K562 (cell line): ENCODE results near the gene MYOM1.

Source experiments
- CHD2 ChIP-seq: IDR thresholded peaks from 2 replicates; pipeline ENCODE4 v1.6.1; 2011; ENCODE audit warnings: low read depth, low read length
- EGR1 ChIP-seq: fragments of 450-650 bp; conservative IDR thresholded peaks from 2 replicates; pipeline ENCODE4 v1.6.1; 2017; ENCODE audit warnings: mild to moderate bottlenecking
- EP300 ChIP-seq: IDR thresholded peaks from 2 replicates; pipeline ENCODE4 v1.6.1; 2012; ENCODE audit warnings: low read length, improper control_type of control experiment
- EZH2 ChIP-seq: IDR thresholded peaks from 2 replicates; pipeline ENCODE4 v1.6.1; 2012; ENCODE audit warnings: low read depth, mild to moderate bottlenecking, inconsistent platforms, low read length, borderline replicate concordance
- FOXJ3 ChIP-seq: sonication (generic); formaldehyde crosslinking; IDR thresholded peaks from 2 replicates; pipeline ENCODE4 v1.4.0; 2020; ENCODE audit warnings: mild to moderate bottlenecking, missing genetic modification reagents
- KDM1A ChIP-seq, 2 experiments: fragments of 450-650 bp; IDR thresholded peaks; 2 replicates each; pipeline ENCODE4 v1.6.1; 2016; ENCODE audit warnings: mild to moderate bottlenecking in 2 of 2
- NR3C1 ChIP-seq: sonication (generic); formaldehyde crosslinking; IDR thresholded peaks from 2 replicates; pipeline ENCODE4 v1.8.1; 2022; ENCODE audit warnings: missing genetic modification reagents
- RAD21 ChIP-seq, 2 experiments: fragments of 250-450 bp in 1 of 2; fragments of 450-650 bp in 1 of 2; sonication (Bioruptor Pico) in 1 of 2; formaldehyde crosslinking in 1 of 2; IDR thresholded peaks in 1 of 2; conservative IDR thresholded peaks in 1 of 2; 2 replicates each; pipeline versions ENCODE4 v1.4.0 to v1.8.0; 2020 to 2022; ENCODE audit warnings: mild to moderate bottlenecking in 2 of 2, moderate library complexity in 1 of 2
- TEAD4 ChIP-seq, 2 experiments: sonication (generic) in 1 of 2; formaldehyde crosslinking in 1 of 2; IDR thresholded peaks; 2 replicates each; pipeline versions ENCODE4 v1.6.1 to v1.8.0; 2012 to 2022; ENCODE audit warnings: borderline replicate concordance in 1 of 2, inconsistent platforms in 1 of 2, low read length in 1 of 2, mild to moderate bottlenecking in 1 of 2, missing genetic modification reagents in 1 of 2
- ZNF124 ChIP-seq: sonication (generic); formaldehyde crosslinking; IDR thresholded peaks from 2 replicates; pipeline ENCODE4 v1.8.1; 2022; ENCODE audit warnings: missing genetic modification reagents
- ZNF354B ChIP-seq: fragments of 250-450 bp; sonication (Bioruptor Pico); IDR thresholded peaks from 2 replicates; pipeline ENCODE4 v1.4.0; 2020
- ZNF644 ChIP-seq: fragments of 200-800 bp; sonication (Bioruptor generic); IDR thresholded peaks from 2 replicates; pipeline ENCODE4 v1.6.1; 2016; ENCODE audit warnings: low read depth, missing genetic modification characterization, missing compliant biosample characterization
- TF ChIP-seq, protein P1 (sequence below), 2 experiments: fragments of 450-650 bp; formaldehyde crosslinking in 1 of 2; IDR thresholded peaks; 2 replicates each; pipeline versions ENCODE4 v1.4.0 to v1.6.1; 2014 to 2020; ENCODE audit warnings: mild to moderate bottlenecking in 2 of 2, borderline replicate concordance in 1 of 2, low read depth in 1 of 2

DNA sequence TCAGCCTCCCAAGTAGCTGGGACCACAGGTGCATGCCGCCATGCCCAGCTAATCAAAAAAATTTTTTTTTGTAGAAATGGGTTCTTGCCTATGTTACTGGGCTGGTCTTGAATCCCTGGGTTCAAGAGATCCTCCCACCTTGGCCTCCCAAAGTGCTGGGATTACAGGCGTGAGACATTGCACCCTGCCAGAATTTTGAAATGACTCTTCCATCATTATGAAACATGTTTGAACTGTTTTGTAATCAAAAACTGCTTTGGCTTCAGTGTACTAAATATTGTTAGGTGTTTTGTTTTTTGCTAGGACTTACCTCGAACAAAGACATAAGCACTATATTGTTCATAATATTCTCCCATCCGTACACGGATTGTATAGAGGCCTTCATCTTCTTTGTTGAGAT is 55.8 kb downstream of the MYOM1 start:
- TF ChIP-seq RAD21 (CRISPR knock-in tag; conservative IDR thresholded peaks at IDR 0.05 in 1 of 2, IDR thresholded peaks at IDR 0.05 in 1 of 2) = no peak
- no peak for TF ChIP-seq EGR1
- TF ChIP-seq CHD2 = no peak
- TF ChIP-seq NR3C1 (CRISPR knock-in tag) = no peak
- TF ChIP-seq, protein P1, sequence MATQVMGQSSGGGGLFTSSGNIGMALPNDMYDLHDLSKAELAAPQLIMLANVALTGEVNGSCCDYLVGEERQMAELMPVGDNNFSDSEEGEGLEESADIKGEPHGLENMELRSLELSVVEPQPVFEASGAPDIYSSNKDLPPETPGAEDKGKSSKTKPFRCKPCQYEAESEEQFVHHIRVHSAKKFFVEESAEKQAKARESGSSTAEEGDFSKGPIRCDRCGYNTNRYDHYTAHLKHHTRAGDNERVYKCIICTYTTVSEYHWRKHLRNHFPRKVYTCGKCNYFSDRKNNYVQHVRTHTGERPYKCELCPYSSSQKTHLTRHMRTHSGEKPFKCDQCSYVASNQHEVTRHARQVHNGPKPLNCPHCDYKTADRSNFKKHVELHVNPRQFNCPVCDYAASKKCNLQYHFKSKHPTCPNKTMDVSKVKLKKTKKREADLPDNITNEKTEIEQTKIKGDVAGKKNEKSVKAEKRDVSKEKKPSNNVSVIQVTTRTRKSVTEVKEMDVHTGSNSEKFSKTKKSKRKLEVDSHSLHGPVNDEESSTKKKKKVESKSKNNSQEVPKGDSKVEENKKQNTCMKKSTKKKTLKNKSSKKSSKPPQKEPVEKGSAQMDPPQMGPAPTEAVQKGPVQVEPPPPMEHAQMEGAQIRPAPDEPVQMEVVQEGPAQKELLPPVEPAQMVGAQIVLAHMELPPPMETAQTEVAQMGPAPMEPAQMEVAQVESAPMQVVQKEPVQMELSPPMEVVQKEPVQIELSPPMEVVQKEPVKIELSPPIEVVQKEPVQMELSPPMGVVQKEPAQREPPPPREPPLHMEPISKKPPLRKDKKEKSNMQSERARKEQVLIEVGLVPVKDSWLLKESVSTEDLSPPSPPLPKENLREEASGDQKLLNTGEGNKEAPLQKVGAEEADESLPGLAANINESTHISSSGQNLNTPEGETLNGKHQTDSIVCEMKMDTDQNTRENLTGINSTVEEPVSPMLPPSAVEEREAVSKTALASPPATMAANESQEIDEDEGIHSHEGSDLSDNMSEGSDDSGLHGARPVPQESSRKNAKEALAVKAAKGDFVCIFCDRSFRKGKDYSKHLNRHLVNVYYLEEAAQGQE (IDR thresholded peaks at IDR 0.05; ENCODE audit: borderline replicate concordance) = no peak
- TF ChIP-seq, protein P1 (CRISPR knock-in tag; IDR thresholded peaks at IDR 0.05; ENCODE audit: low read depth) = no peak
- no peak for TF ChIP-seq ZNF354B (CRISPR knock-in tag)
- no peak for TF ChIP-seq KDM1A (IDR thresholded peaks at IDR 0.05)
- no peak for TF ChIP-seq ZNF644 (tag)
- TF ChIP-seq ZNF124 = no peak
- no peak for TF ChIP-seq TEAD4 (IDR thresholded peaks at IDR 0.05; ENCODE audit: low read length)
- TF ChIP-seq TEAD4 (CRISPR knock-in tag; IDR thresholded peaks at IDR 0.05; ENCODE audit: borderline replicate concordance) = no peak
- TF ChIP-seq FOXJ3 (CRISPR knock-in tag) = no peak
- TF ChIP-seq EP300 = no peak
- TF ChIP-seq EZH2 = no peak
